Liver (tissue), 9 donors: ENCODE measurements around the gene SELENOH. TPM values are rescaled to one million over a fixed set of nuclear protein-coding genes. Genes with fewer than 3 reads are reported as not detected.

ENCODE experiments used
- DNase-seq: peaks from one replicate; pipeline ENCODE4 v3.0.0-alpha.2; 2017; ENCODE audit warnings: low spot score
- H3K27ac ChIP-seq, 2 donors: one replicate each; pipeline ENCODE4 v1.7.0; 2013; ENCODE audit warnings: inconsistent platforms in 2 of 2, low read length in 2 of 2, control low read depth in 1 of 2, low read depth in 1 of 2, mild to moderate bottlenecking in 1 of 2
- H3K27me3 ChIP-seq, 4 donors: one replicate each; pipeline versions ENCODE4 v1.6.1 to v1.7.0; 2013; ENCODE audit warnings: low read length in 3 of 4, inconsistent platforms in 1 of 4, mild to moderate bottlenecking in 1 of 4, moderate library complexity in 1 of 4; ENCODE audit not compliant: control insufficient read depth in 4 of 4, insufficient read depth in 4 of 4
- H3K36me3 ChIP-seq, 4 donors: one replicate each; pipeline versions ENCODE4 v1.6.1 to v1.7.0; 2013; ENCODE audit warnings: low read length in 3 of 4, mild to moderate bottlenecking in 3 of 4, low read depth in 1 of 4, moderate library complexity in 1 of 4; ENCODE audit not compliant: control insufficient read depth in 4 of 4, insufficient read depth in 3 of 4
- H3K4me1 ChIP-seq, 4 donors: one replicate each; pipeline versions ENCODE4 v1.6.1 to v1.7.0; 2013; ENCODE audit warnings: low read length in 3 of 4, mild to moderate bottlenecking in 3 of 4, moderate library complexity in 1 of 4; ENCODE audit not compliant: control insufficient read depth in 4 of 4, insufficient read depth in 4 of 4
- H3K4me3 ChIP-seq, 3 donors: one replicate each; pipeline versions ENCODE4 v1.6.1 to v1.7.0; 2013; ENCODE audit warnings: low read length in 3 of 3, control low read depth in 1 of 3, low read depth in 1 of 3, mild to moderate bottlenecking in 1 of 3
- H3K9ac ChIP-seq, 2 donors: one replicate each; pipeline ENCODE4 v1.7.0; 2013; ENCODE audit warnings: low read length in 2 of 2, mild to moderate bottlenecking in 2 of 2, moderate library complexity in 2 of 2, control low read depth in 1 of 2, low read depth in 1 of 2
- H3K9me3 ChIP-seq, 4 donors: one replicate each; pipeline versions ENCODE4 v1.6.1 to v1.7.0; 2013; ENCODE audit warnings: low read length in 3 of 4; ENCODE audit not compliant: control insufficient read depth in 4 of 4
- ATF3 ChIP-seq: IDR thresholded peaks from 2 replicates; pipeline ENCODE4 v1.6.1; 2016; ENCODE audit warnings: antibody characterized with exemption
- CTCF ChIP-seq: fragments of 150-350 bp; IDR thresholded peaks from 2 replicates; pipeline ENCODE4 v1.5.1; 2017; ENCODE audit warnings: improper control_type of control experiment, low read depth, low read length; ENCODE audit not compliant: missing input control
- EGR1 ChIP-seq, 2 donors: IDR thresholded peaks; 2 replicates each; pipeline ENCODE4 v1.6.1; 2016 to 2018; ENCODE audit warnings: antibody characterized with exemption in 2 of 2, low read depth in 2 of 2
- FOXA1 ChIP-seq: IDR thresholded peaks from 2 replicates; pipeline ENCODE4 v1.6.1; 2016; ENCODE audit warnings: antibody characterized with exemption
- FOXA2 ChIP-seq: IDR thresholded peaks from 2 replicates; pipeline ENCODE4 v1.6.1; 2016; ENCODE audit warnings: antibody characterized with exemption
- HNF4A ChIP-seq, 2 donors: conservative IDR thresholded peaks; 2 replicates each; pipeline ENCODE4 v1.6.1; 2016; ENCODE audit warnings: antibody characterized with exemption in 2 of 2, mild to moderate bottlenecking in 2 of 2
- HNF4G ChIP-seq: IDR thresholded peaks from 2 replicates; pipeline ENCODE4 v1.6.1; 2016; ENCODE audit warnings: antibody characterized with exemption
- JUND ChIP-seq, 2 donors: IDR thresholded peaks; 2 replicates each; pipeline ENCODE4 v1.6.1; 2016; ENCODE audit warnings: antibody characterized with exemption in 2 of 2
- MAX ChIP-seq: IDR thresholded peaks from 2 replicates; pipeline ENCODE4 v1.6.1; 2016; ENCODE audit warnings: antibody characterized with exemption
- NR2F2 ChIP-seq: IDR thresholded peaks from 2 replicates; pipeline ENCODE4 v1.6.1; 2016; ENCODE audit warnings: antibody characterized with exemption
- RAD21 ChIP-seq, 2 donors: IDR thresholded peaks; 2 replicates each; pipeline ENCODE4 v1.6.1; 2016; ENCODE audit warnings: antibody characterized with exemption in 2 of 2, mild to moderate bottlenecking in 2 of 2
- REST ChIP-seq: IDR thresholded peaks from 2 replicates; pipeline ENCODE4 v1.6.1; 2016; ENCODE audit warnings: antibody characterized with exemption, mild to moderate bottlenecking
- RXRA ChIP-seq, 2 donors: IDR thresholded peaks; 2 replicates each; pipeline ENCODE4 v1.6.1; 2017 to 2018; ENCODE audit warnings: antibody characterized with exemption in 2 of 2, mild to moderate bottlenecking in 1 of 2
- SP1 ChIP-seq: IDR thresholded peaks from 2 replicates; pipeline ENCODE4 v1.6.1; 2018; ENCODE audit warnings: antibody characterized with exemption, mild to moderate bottlenecking
- TAF1 ChIP-seq: conservative IDR thresholded peaks from 2 replicates; pipeline ENCODE4 v1.6.1; 2016; ENCODE audit warnings: antibody characterized with exemption, mild to moderate bottlenecking
- WGBS: extraction: QIAGEN DNeasy Blood & Tissue Kit; methylation state at CpG from one replicate; pipeline ENCODE4 v1.1.7; 2013; 5-methylcytosine and 5-hydroxymethylcytosine counted together
- polyA plus RNA-seq, 2 donors: library from polyadenylated mRNA; stranded (reverse) in 1 of 2; unstranded in 1 of 2; fragments of 200-250 nt in 1 of 2; fragments of >200 nt in 1 of 2; fragmentation: Nextera tagmentation in 1 of 2; extraction: Ambion mirVana in 1 of 2; gene quantifications; one replicate each; pipeline versions ENCODE4 v1.2.1 to v1.2.3, GENCODE V29; 2013 to 2015
- total RNA-seq, 2 donors: library from RNA; depleted of rRNA; stranded (reverse); fragments of >200 nt; gene quantifications; one replicate each; pipeline ENCODE4 v1.2.3, GENCODE V29; 2014
- donor health status: healthy.
- donor health status: healthy.
- donor health status: healthy.
- donor health status: healthy.
- donor health status: healthy.

SELENOH gene
- total and polyA plus RNA-seq, 4 donors, result 42.2 to 129 (median 71.4) TPM

- TF ChIP-seq TAF1, result no peak
- no peak for TF ChIP-seq HNF4G
- no peak for TF ChIP-seq REST
- TF ChIP-seq HNF4A (conservative IDR thresholded peaks at IDR 0.05), result no peak
These were observed 45.8 kb downstream of the SELENOH start (continued) for GRCh38 chr11:57787006-57787604.

GRCh38 chr11:57787920-57788702, 46.8 kb downstream of the SELENOH start:
- Histone ChIP-seq H3K9ac (no peak overlapping the region), H3K36me3 (peaks cover 0 to 6% (median 0%) of the 10 kb centered on the region in 4 donors), H3K4me3 (no peak overlapping the region), H3K4me1 (peaks cover 19 to 48% (median 40%) of the 10 kb centered on the region in 4 donors), H3K27ac (no peak overlapping the region), H3K9me3 (no peaks in the 10 kb centered on the region), H3K27me3 (no peaks in the 10 kb centered on the region)
- DNase-seq, result no peak
- 62% methylated on average over 6 of the region's 6 CpGs for WGBS
- TF ChIP-seq MAX, result no peak
- TF ChIP-seq ATF3, result no peak
- TF ChIP-seq FOXA2, result no peak
- TF ChIP-seq TAF1, result no peak
- TF ChIP-seq HNF4G, result peak; percentile 65
- peak; percentile 28 for TF ChIP-seq SP1
- TF ChIP-seq JUND (IDR thresholded peaks at IDR 0.05), result no peak
- no peak for TF ChIP-seq FOXA1
- TF ChIP-seq NR2F2, result peak; percentile 28
- no peak for TF ChIP-seq EGR1 (IDR thresholded peaks at IDR 0.05; ENCODE audit: low read depth in 2 of 2)
- TF ChIP-seq CTCF, result no peak
- TF ChIP-seq RXRA (IDR thresholded peaks at IDR 0.05), result peak in 1 of 2 donors; percentile 16
- peak; percentile 84 to 87 for TF ChIP-seq HNF4A (conservative IDR thresholded peaks at IDR 0.05)
- no peak for TF ChIP-seq RAD21 (IDR thresholded peaks at IDR 0.05)
